A673 (cell line): ENCODE measurements around the gene FKRP. TPM values are rescaled to one million over a fixed set of nuclear protein-coding genes. Genes with fewer than 3 reads are reported as not detected.
"Not testable (repeated sequence)": the region's sequence is repeated elsewhere in the genome, so short reads cannot be mapped to it uniquely, and the experiment has no call there.

Experiments used
- BruUV-seq: library from RNA; stranded (reverse); fragments of 400-500 nt; replicated peaks from 2 replicates; lab custom pipeline; 2021; lab: Mats Ljungman, UMichigan
- CTCF ChIA-PET: fragments of 300-600 bp; sonication (Branson Sonifier 250); formaldehyde crosslinking; loops from one replicate; lab custom pipeline; 2022; ENCODE audit warnings: antibody characterized with exemption; lab: Charles Lee
- POLR2A ChIA-PET: fragments of 300-600 bp; sonication (Branson Sonifier 250); formaldehyde crosslinking; loops from one replicate; lab custom pipeline; 2022; ENCODE audit warnings: antibody characterized with exemption; ENCODE audit not compliant: low non-redundant PET; lab: Charles Lee
- DNase-seq: peaks from one replicate; pipeline ENCODE4 v3.0.0-alpha.2; 2015; ENCODE audit warnings: low spot score
- H3K27ac ChIP-seq: fragments of 200-600 bp; sonication (generic); 2 replicates; pipeline ENCODE4 v1.5.1; 2016; ENCODE audit warnings: mixed run types, low read depth, mild to moderate bottlenecking, mixed read lengths, antibody characterized with exemption, low read length; ENCODE audit not compliant: poor library complexity, severe bottlenecking
- H3K27me3 ChIP-seq: fragments of 200-600 bp; sonication (generic); replicated peaks from 2 replicates; pipeline ENCODE4 v1.6.1; 2017; ENCODE audit warnings: mixed run types, low read depth, mild to moderate bottlenecking, mixed read lengths, antibody characterized with exemption, low read length; ENCODE audit not compliant: insufficient read depth, poor library complexity
- H3K36me3 ChIP-seq: fragments of 200-600 bp; sonication (generic); 2 replicates; pipeline ENCODE4 v1.6.1; 2016; ENCODE audit warnings: mixed run types, mild to moderate bottlenecking, mixed read lengths, antibody characterized with exemption, low read length; ENCODE audit not compliant: insufficient read depth, poor library complexity, severe bottlenecking
- H3K4me1 ChIP-seq: fragments of 200-600 bp; sonication (generic); 2 replicates; pipeline ENCODE4 v1.6.1; 2017; ENCODE audit warnings: mixed run types, mild to moderate bottlenecking, mixed read lengths, antibody characterized with exemption, low read length; ENCODE audit not compliant: insufficient read depth, poor library complexity, severe bottlenecking
- H3K4me3 ChIP-seq: fragments of 200-600 bp; sonication (generic); 2 replicates; pipeline ENCODE4 v1.5.1; 2016; ENCODE audit warnings: low read depth, mixed run types, mild to moderate bottlenecking, mixed read lengths, low read length; ENCODE audit not compliant: poor library complexity, severe bottlenecking
- H3K9me3 ChIP-seq: fragments of 200-600 bp; sonication (generic); 2 replicates; pipeline ENCODE4 v1.6.1; 2016; ENCODE audit warnings: mixed run types, low read depth, mild to moderate bottlenecking, mixed read lengths, antibody characterized with exemption, low read length; ENCODE audit not compliant: poor library complexity, severe bottlenecking
- CTCF ChIP-seq: fragments of 300-800, 200-600 bp; sonication (generic); conservative IDR thresholded peaks from 2 replicates; pipeline ENCODE4 v1.5.1; 2017; ENCODE audit warnings: low read depth, mild to moderate bottlenecking, antibody characterized with exemption, low read length, moderate library complexity, mixed read lengths
- EZH2 ChIP-seq: fragments of 200-600 bp; sonication (generic); IDR thresholded peaks from 2 replicates; pipeline ENCODE4 v1.6.1; 2017; ENCODE audit warnings: borderline replicate concordance, low read depth, mild to moderate bottlenecking, mixed read lengths, antibody characterized with exemption, low read length; ENCODE audit not compliant: poor library complexity, severe bottlenecking
- intact Hi-C: fragments of 100-400 bp; cut with micrococcal nuclease; formaldehyde crosslinking; loops from one replicate; pipeline ENCODE4 v1.10.0; 2022; ENCODE audit not compliant: unreplicated experiment
- total RNA-seq: library from RNA; stranded (reverse); gene quantifications from 2 replicates; pipeline ENCODE4 v1.2.3, GENCODE V29; 2021

Gene FKRP
- total RNA-seq, 1 experiment from 2014 or later, result 23.6 TPM

DNA sequence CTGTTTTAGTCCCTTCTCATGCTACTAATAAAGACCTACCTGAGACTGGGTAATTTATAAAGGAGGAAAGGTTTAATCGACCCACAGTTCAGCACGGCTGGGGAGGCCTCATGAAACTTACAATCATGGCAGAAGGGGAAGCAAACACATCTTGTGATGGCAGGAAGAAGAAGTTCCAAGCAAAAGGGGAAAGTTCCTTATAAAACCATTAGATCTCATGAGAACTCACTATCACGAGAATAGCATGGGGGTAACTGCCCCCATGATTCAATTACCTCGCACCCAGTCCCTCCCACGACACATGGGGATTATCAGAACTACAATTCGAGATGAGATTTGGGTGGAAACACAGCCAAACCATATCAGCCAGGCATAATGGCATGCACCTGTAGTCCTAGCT is 13.3 kb downstream of the FKRP start:
- intact Hi-C loops, result loop anchor here (5.0 kb wide), 1 partner anchor 233 kb away; no protein-coding TSS in a partner anchor
- Histone ChIP-seq H3K4me1 (no peaks in the 10 kb centered on the region), H3K36me3 (no peaks in the 10 kb centered on the region), H3K27ac (no peak overlapping the region), H3K9me3 (no peaks in the 10 kb centered on the region), H3K4me3 (no peak overlapping the region), H3K27me3 (no peaks in the 10 kb centered on the region)
- TF ChIP-seq CTCF (no peak), EZH2 (no peak)
- ChIA-PET POLR2A (no interaction called here), CTCF (no interaction called here)
- no TSS peak for BruUV-seq
- DNase-seq, result no peak

DNA sequence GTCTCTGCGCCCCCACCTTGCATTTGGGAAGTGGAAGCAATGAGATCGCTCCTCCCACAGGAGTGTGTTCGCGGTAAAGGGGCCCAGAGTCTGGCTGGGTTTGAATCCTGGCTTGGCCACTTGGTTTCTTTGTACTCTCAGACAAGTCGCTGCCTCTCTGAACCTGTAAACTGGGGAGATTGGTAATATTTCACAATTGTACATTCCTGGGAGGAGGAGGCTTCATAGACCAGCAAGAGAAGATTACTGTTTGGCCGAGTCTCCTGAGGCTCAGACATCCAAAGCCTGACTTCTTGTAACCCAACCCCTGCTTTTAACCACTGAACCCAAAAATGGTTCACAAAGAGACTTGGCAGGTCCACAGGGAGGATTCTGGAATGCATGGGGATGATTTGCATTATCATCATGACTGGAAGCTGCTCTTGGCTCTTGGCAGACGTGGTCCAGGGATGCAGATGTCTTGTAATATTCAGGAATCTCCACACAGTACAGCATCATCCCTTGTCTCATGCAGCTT is 14.0 kb downstream of the FKRP start:
- ChIA-PET CTCF (no interaction called here), POLR2A (no interaction called here)
- Histone ChIP-seq H3K36me3 (no peaks in the 10 kb centered on the region), H3K4me3 (no peak overlapping the region), H3K4me1 (no peaks in the 10 kb centered on the region), H3K9me3 (no peaks in the 10 kb centered on the region), H3K27me3 (no peaks in the 10 kb centered on the region), H3K27ac (no peak overlapping the region)
- TF ChIP-seq CTCF (no peak), EZH2 (no peak)
- BruUV-seq, result no TSS peak
- intact Hi-C loops, result loop anchor here (2.0 to 5.0 kb wide), 2 partner anchors 75 to 232 kb away; no protein-coding TSS in a partner anchor
- DNase-seq, result no peak

- no TSS peak for BruUV-seq
- intact Hi-C loops, result loop anchor here (2.0 kb wide), 1 partner anchor 74 kb away; no protein-coding TSS in a partner anchor
- CTCF ChIA-PET, result no interaction called here
- Histone ChIP-seq H3K36me3 (no peaks in the 10 kb centered on the region), H3K27me3 (no peaks in the 10 kb centered on the region), H3K4me3 (no peak overlapping the region), H3K27ac (no peak overlapping the region), H3K9me3 (no peaks in the 10 kb centered on the region), H3K4me1 (no peaks in the 10 kb centered on the region)
- POLR2A ChIA-PET, result no interaction called here
- no peak for DNase-seq
- TF ChIP-seq EZH2 (no peak), CTCF (no peak)
Measured at GRCh38 chr19:46760363-46760762, 14.5 kb downstream of the FKRP start.

- H3K27ac ChIP-seq, H3K4me3 ChIP-seq, H3K27me3 ChIP-seq, POLR2A ChIA-PET, H3K4me1 ChIP-seq, BruUV-seq, H3K36me3 ChIP-seq, H3K9me3 ChIP-seq, CTCF ChIA-PET, DNase-seq: not testable (repeated sequence)
- intact Hi-C loops, result loop anchor here (2.0 kb wide), 1 partner anchor 74 kb away; no protein-coding TSS in a partner anchor
Measured at GRCh38 chr19:46760897-46761296, 15.0 kb downstream of the FKRP start.
